Upper lobe of left lung (tissue), 4 donors: ENCODE measurements around the gene TMEM271.

Experiments
- CTCF ChIP-seq, 6 experiments: fragments of 450-650 bp in 4 of 6; fragments of 200-600 bp in 2 of 6; sonication (generic) in 2 of 6; IDR thresholded peaks; one replicate each; pipeline ENCODE4 v1.5.1; 2016 to 2019; ENCODE audit warnings: antibody characterized with exemption in 6 of 6
- EP300 ChIP-seq, 4 donors: sonication (generic); formaldehyde crosslinking; IDR thresholded peaks; one replicate each; pipeline ENCODE4 v1.5.1; 2017; ENCODE audit warnings: antibody characterized with exemption in 4 of 4, control low read depth in 2 of 4
- POLR2A ChIP-seq, 4 donors: fragments of 450-650 bp; IDR thresholded peaks; one replicate each; pipeline ENCODE4 v1.5.1; 2016 to 2017; ENCODE audit warnings: antibody characterized with exemption in 4 of 4, mild to moderate bottlenecking in 2 of 4
- POLR2AphosphoS5 ChIP-seq, 2 donors: sonication (generic); formaldehyde crosslinking; IDR thresholded peaks; one replicate each; pipeline ENCODE4 v1.5.1; 2017; ENCODE audit warnings: antibody characterized with exemption in 2 of 2

- TF ChIP-seq CTCF (IDR thresholded peaks at IDR 0.05), result no peak
- TF ChIP-seq POLR2A (IDR thresholded peaks at IDR 0.05), result no peak
- TF ChIP-seq POLR2AphosphoS5 (IDR thresholded peaks at IDR 0.05), result no peak
- no peak for TF ChIP-seq EP300 (IDR thresholded peaks at IDR 0.05)
Measured at GRCh38 chr4:604131-604530, 28.0 kb upstream of the TMEM271 start.
